COLO668 (cell line): Measurements from ENCODE around the gene CD274.
"Not testable (repeated sequence)": the region's sequence is repeated elsewhere in the genome, so short reads cannot be mapped to it uniquely, and the experiment has no call there.

Source experiments
- DNase-seq: peaks from one replicate; lab custom pipeline; 2025; ENCODE audit not compliant: unreplicated experiment; lab: John Stamatoyannopoulos, UW

The CD274 gene

DNA sequence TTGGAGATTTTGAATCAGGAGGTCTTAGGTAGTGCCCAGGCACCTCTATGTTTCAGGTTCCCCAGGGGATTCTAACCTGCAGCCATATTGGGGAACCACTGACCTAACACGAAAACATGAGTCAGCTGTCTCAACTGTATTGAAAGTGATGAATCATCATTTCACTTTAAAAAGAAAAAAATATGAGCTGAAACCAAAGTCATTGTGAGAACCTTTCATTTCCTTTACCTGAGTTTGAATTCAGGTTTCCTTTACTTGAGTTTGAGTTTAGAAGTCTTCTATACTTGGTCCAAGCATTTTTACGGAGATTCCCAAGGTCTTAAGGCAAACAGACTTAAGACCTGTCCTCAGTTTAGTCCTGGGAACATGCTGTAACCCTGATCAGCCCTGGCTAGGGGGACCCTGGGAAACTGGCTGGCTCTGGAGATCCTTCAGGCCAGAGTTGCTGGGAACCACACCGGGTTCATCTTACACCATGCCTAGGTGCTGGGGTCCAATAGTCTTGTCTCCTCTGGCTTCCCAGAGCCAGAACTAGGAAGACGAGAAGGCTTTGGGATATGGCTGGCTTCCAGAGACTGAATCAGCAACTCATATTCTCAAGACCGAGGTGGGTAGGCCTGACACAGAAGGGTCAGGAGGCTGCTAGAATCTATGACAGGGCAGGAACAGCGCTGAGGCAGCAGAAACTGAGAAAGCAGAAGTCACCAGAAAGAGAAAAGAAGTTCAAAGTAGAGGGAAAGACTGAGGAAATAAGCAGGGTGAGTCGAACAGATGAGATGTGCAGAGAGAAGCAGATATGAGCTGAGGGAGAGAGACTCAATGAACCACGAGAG lies 43.6 kb downstream of the CD274 start:
- no peak for DNase-seq

DNA sequence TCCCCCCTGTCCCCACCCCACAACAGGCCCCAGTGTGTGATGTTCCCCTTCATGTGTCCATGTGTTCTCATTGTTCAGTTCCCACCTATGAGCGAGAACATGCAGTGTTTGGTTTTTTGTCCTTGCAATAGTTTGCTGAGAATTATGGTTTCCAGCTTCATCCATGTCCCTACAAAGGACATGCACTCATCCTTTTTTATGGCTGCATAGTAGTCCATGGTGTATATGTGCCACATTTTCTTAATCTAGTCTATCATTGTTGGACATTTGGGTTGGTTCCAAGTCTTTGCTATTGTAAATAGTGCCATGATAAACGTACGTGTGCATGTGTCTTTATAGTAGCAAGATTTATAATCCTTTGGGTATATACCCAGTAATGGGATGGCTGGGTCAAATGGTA lies 44.4 kb downstream of the CD274 start:
- DNase-seq = not testable (repeated sequence)

DNA sequence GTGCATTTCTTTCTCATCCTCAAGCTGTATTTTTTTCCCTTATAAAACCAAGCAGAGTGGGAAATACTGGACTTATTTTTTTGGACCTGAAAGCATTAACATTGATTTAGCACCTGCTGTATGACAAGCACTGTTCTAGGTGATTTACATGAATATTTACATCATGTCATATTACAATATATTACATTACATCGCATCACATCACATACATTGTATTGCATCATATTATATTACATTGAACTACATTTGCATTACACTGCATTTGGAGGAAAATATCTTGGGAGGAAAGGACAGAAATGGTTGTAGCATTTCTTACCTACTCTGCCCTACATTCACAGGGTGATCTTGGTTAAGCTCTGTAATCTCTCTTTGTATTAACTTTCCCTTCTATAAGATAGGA lies 48.8 kb downstream of the CD274 start:
- no peak for DNase-seq

DNA sequence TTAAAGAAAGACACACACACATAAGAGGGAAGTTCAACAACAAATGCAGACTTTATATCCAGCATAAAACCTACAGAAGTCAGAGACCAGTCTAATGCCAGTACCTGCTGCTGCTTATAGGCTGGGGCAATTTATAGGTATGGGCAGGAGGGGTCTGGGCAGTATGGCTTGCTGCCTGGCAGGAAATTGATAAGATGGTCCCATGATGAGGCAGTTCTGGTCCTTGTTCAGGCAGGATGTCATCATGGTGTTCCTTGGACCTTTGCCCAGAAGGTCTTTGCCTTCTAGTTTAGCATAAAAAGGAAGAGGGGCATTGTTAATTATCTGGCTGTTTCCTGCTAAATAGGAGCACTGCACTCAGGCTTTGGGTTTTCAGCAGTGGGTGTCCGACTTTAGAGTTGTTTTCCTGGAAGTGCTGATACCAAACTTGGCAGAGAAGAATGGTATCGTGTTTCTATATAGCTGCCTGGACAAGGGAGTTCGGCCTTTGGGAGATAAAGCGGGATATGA lies 49.6 kb downstream of the CD274 start:
- DNase-seq = no peak

DNA sequence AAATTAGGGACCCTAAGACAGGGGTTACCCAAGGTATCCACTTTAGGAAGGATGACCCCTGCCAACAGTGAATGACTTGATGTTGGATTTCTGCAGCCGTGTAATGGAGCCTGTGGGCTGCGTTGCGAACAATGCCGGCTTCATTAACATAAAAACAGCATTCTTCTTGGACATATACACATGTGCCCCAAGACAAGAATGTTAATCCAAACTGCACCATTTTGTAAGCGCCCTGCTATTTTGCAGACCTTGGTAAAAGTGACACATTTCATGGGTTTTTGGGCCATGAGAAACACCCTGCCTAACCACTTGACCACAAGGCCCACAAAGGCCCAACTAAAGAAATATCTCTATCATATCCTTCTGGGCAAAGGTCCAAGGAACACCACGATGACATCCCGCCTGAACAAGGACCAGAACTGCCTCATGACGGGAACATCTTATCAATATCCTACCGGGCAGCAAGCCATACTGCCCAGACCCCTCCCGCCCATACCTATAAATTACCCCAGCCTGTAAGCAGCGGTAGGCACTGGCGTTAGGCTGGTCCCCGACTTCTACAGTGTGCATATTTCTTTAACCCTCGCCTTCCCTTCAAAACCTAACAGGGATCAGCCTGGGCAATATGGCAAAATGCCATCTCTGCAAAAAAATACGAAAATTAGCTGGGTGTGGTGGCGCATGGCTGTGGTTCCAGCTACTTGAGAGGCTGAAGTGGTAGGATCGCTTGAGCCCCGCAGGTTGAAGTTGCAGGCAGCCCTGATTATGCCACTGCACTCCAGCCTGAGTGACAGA lies 50.3 kb downstream of the CD274 start:
- DNase-seq = no peak

DNA sequence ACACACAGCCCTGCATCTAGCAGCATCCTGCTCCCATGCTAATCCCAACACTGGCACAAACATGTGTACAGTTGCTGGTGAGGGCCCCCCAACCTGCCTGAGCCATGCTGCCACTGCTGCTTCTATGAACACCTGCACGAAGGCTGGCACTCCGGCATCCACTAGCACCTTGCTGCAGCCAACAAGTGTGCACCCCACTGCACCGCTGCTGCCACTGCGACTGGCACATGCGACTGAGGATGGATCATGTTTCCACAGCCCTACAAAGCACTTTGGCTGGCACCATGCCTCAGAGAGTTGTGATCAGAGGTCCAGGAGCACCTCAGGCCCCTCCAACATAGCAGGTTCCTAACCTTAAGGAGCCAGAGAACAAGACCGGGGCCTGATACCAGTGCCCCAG lies 52.2 kb downstream of the CD274 start:
- no peak for DNase-seq

DNA sequence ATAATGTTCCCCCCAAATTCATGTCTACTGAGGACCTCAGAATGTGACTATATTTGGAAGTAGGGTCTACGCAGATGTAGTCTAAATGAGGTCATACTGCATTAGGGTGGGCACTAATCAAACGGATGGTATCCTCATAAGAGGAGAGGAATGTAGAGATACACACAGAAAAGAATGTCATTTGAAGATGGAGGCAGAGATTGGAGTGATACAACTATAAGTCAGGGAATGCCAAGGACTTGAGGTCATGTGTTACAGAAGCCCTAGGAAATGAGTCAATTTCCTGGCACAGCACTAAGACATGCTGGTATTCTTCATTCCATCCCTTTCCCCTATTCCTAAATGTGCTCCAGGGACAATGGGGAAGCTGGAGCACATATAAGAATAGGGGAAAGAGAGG lies 59.2 kb downstream of the CD274 start:
- DNase-seq = no peak

DNA sequence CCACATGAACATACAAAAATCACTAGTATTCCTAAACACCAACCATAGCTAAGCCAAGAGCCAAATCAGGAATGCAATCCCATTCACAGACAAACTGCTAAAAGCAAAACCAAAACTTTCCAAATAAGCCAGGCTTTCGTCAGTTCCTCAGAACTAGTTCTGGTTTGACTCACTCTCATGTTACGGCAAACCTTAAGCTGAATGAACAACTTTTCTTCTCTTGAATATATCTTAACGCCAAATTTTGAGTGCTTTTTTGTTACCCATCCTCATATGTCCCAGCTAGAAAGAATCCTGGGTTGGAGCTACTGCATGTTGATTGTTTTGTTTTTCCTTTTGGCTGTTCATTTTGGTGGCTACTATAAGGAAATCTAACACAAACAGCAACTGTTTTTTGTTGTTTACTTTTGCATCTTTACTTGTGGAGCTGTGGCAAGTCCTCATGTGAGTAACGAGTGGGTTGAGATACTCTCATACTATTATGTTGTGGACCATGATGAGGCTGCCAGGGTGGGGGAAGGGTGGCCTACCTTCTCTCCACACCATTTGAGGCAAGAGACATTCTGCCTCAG lies 60.1 kb downstream of the CD274 start, which contains the start of gene PDCD1LG2:
PDCD1LG2 (plus strand) TSS at position 172 of the 572 bp plus-strand sequence. CDS start 12,016 bp downstream, outside the sequence.
- no peak for DNase-seq

DNA sequence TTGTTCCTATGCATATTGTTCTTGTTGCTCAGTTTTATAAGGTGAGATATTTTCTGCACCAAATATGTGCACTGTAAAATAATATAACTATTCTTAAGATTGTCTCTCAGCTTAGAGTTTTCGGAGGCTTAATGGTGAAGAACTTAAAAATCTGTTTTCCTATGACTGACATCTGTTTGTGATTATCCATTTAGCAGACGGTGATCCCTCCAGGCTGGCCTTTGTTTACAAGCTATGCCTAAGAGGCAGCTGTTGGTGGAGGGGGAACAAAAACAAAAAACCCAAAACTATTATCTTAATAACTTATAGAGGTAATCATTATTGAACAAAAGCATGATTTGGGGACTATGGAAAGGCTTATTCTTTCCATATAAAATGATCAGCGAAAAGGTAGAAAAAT lies 60.6 kb downstream of the CD274 start:
- DNase-seq = no peak

DNA sequence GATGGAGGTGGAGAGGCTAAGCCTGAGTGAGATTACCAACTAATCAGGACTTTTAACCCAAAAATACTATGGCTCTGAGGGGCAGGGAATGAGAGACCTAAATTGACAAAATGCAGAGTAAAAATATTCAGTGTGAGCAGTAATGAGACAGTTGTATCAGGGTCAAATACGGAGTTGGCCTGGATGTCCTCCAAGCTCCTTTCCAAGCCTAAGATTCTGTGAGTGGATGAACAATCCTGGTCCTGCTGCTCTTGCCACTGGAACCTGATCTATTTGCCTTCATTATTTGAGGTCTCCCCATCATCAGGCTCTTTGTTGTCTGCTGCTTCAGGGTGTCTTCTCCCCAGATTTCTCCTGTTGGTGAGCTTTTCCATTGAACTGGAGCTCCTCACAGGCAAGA lies 61.1 kb downstream of the CD274 start:
- DNase-seq = no peak

DNA sequence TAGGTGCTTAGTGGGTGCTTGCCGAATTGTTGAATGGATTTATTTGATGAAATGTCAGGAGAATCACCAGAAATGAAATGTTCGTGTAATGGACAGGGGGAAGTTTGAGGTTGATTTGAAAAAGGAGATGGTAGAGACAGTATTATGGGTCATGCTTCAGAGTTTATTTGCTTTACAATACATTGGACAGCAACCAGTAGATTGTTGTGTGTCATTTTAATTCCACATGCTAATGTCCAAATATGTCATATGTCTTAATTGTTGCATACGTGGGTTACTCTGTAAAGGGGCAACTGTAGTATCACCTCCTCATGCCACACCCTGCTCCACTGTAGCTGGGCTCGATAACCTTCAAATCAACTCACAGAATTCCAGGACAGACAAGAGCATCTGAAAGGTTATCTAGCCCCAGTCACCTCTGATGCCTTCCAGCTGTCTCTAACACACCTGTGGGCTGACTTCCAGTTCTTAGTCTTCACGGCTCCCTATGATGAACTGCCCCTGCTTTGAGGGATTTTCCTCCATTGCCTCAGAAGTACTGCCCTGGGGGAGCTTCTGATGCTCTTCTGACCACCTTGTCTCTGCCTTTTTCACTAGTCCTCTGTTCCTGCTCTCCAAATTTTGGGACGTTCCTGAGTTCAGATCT lies 61.7 kb downstream of the CD274 start:
- DNase-seq = no peak

DNA sequence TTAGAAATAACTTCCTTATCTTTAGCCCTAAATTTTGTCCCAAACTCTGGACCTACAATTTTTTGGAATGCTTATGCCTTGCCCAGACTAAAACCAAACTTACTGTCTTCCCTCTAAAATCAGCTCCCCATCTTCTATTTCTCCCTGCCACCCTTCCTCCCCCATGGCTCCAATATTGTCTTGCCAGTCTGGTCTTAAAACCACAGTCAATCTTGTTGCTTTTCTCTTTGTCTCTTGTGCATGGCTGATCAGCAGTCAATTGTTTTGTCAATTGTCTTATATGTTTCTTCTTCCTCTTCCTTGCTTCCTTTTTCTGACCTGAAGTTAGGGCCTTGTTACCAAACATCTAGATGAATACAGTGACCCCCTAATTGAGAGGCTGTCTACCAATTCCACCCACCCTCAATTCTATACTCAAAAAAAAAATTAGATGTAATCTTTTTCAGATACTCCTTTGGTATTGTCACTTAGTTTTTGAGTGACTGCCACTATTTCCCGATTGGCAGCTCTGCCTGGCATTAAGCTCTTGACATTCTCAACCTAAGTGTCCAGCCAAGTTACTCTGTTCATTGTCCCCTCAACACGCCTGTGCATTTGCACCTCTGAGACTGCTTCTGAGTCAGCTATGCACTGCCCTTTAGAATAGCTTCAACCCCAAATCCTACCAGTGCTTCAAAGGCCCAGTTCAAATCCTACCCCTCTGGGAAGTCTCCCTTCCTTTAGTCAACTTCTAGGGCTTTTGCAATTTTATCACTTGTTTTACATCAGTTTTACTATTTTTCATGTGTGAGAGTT lies 62.5 kb downstream of the CD274 start:
- no peak for DNase-seq

DNA sequence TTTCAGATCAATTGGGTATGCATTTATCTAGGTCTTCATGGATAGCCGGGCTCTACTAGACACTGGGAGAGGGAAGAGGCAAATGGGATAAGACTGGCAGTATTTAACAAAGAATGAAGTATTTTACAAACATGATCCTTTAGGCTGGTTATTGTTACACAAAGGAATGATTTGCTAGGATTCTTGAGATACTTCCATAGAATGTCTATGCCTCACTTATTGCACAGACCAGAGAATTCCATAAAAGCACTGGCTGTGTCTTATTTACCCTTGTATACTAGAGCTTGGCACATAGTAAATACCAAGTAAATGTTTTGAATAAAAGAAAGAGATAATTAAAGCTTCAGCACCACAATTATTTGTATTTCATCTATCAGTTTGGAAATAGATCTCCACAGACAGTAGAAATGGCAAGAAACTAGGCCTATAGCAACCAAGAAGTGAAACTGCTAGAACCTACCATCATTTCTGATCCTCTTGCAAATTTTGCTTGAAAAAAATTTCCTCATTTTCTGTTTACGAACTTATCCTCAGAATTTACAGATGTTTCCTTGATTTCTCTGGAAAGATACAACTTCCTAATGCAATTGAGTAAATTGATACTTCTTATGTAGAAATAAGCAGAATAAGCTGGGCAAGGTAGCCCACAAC lies 63.7 kb downstream of the CD274 start:
- DNase-seq = no peak

DNA sequence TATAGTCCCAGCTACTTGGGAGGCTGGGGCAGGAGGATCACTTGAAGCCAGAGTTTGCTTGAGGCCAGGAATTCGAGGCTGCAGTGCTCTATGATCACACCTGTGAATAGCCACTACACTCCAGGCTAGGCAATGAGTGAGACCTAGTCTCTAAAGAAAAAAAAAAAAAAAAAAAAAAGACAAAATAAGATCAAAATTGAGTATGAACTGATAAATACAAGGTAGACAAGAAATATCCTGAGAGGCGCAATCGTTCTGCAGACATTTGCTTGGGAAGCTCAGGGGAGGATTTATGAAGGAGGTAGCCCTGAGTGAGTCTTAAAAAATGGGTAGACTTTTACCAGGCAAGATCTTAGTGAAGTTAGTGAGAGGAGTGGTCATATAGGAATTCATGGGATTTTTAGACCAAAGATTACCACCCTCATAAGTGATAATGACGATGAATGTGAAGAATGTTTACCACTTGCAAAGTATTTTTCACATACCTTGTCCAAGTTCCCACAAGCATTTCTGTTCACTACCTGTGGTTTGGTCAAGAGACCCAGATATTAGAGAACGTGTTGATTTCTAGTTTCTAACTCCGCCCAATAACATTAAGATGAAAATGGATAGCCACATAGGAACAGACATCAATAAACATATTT lies 64.4 kb downstream of the CD274 start:
- DNase-seq = no peak

DNA sequence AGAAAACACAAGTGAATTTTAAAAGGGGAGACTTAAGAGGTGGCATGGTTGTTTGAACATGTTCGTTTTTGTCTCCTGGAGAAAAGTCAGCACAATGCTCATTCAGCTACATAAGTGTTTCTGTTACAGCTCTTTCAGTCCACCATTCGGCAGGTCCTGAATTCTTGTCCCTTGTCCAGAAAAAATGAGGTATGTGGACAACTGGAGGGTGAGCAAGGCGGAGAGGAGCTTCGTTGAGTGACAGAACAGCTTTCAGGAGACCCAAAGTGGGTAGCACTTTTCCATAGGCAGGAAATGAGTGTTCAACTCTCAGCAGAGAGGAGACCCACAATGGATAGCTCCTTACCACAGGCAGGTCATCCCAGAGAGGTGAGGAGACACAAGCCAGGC lies 64.9 kb downstream of the CD274 start:
- DNase-seq = no peak

DNA sequence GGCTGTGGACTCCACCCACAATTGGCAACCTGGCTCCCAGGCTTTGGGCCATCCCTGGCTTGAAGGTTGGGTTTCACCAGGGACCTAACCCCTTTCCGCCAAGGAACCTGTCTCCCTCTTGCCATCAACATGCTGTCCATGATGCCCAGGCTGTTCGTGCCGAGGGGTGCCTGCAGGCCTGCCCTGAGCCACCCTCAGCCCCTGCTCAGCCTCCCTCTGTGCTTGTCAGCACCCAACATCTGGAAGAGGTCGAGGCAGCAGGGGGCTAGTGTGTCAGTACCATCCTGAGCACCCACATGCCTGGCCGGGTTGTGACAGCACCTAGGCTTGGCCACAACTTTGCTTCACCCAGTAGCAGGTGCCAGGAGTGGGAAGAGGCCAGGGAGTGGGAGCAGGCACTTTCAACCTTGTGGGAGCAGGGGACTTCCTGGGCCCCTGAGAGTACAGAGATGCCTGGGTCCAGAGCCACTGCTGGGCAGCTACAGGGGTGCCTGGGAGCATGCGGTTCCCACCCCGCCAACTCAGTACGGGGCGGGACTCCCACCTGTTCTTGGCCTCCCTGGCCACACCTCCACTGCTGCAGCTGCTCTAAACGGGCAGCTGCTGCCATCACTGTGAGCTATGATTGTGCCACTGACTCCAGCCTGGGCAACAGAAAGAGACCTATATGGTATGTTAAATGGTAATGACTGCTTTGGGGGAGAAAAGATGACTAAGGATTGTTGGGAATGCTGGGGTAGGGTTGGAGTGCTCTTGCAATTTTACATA lies 66.3 kb downstream of the CD274 start:
- DNase-seq = no peak

DNA sequence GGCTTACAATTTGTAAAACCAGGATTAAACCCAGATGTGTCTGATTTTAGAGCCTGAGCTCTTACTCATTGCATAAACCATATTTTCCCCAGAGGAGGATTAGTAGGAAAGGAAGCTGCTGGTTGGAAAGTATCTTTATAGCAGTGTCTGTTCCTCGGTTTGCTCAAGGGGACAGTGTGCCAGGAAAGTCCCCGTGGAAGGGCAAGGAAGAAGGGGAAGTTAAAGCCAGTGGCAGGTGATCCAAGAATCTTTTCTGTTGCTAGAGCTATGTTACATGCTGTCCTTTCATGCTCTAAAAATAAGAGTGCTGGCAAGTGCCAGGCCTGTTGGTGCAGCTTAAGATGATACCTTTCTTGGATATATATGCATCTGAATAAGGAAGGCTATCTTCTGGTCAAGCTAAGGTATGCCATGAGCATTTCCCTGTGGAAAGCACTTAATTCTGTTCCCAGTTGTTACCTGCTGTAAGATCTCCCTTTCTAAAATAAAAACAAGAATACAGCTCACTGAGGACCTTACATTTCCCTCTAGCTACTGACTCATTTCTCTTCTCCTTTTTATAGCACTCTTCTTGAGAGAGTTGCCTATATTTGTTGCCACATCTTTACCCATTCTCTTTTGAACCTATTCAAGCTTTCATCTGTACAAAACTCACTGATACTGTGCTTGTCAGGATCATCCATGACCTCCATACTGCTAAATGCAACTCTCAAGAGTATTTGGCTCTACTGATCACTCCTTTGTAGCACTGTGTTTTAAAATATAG lies 68.0 kb downstream of the CD274 start:
- DNase-seq = no peak

DNA sequence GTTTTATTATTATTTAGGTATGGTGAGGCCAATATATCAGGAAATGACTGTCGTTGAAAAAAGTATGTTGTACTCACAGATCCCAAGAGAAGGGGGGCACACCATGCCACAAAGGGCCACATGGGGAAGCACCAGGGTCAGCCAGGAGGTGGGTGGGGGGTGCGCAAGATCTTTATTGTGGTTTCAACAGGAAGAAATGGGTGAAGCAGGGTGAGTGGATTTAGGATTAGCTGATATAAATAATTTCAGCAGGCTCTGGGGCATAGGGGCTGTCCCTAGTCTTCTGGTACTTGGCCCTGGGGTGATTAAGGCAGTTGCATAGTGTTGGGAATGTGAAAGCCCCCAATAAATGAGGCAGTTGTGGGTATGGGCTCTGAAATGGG lies 68.6 kb downstream of the CD274 start:
- DNase-seq = no peak
